HepG2 (cell line): ENCODE measurements around the gene CCND1. TPM values are rescaled to one million over a fixed set of nuclear protein-coding genes. Genes with fewer than 3 reads are reported as not detected.

ENCODE experiments used
- DRAP1 ChIP-seq: IDR thresholded peaks from 2 replicates; pipeline ENCODE4 v1.6.1; 2016; ENCODE audit warnings: missing genetic modification reagents, missing compliant biosample characterization
- ELF4 ChIP-seq: sonication (generic); formaldehyde crosslinking; IDR thresholded peaks from 2 replicates; pipeline ENCODE4 v1.5.0; 2020; ENCODE audit warnings: missing genetic modification reagents, mild to moderate bottlenecking, moderate library complexity, borderline replicate concordance
- ELK4 ChIP-seq: sonication (generic); formaldehyde crosslinking; IDR thresholded peaks from 2 replicates; pipeline ENCODE4 v1.9.0; 2021; ENCODE audit warnings: missing genetic modification reagents, borderline replicate concordance
- IRF2 ChIP-seq: IDR thresholded peaks from 2 replicates; pipeline ENCODE4 v1.6.1; 2018; ENCODE audit warnings: missing genetic modification reagents, missing compliant biosample characterization
- KDM4B ChIP-seq: sonication (generic); formaldehyde crosslinking; IDR thresholded peaks from 2 replicates; pipeline ENCODE4 v1.4.0; 2020; ENCODE audit warnings: missing genetic modification reagents
- KDM5A ChIP-seq: fragments of 200-600 bp; sonication (generic); IDR thresholded peaks from 2 replicates; pipeline ENCODE4 v1.7.0; 2018; ENCODE audit warnings: antibody characterized with exemption, mild to moderate bottlenecking, low read length, borderline replicate concordance
- KLF16 ChIP-seq, 2 experiments: sonication (generic) in 1 of 2; formaldehyde crosslinking in 1 of 2; IDR thresholded peaks; 2 replicates each; pipeline versions ENCODE4 v1.6.1 to v1.8.0; 2016 to 2023; ENCODE audit warnings: missing genetic modification reagents in 2 of 2, missing compliant biosample characterization in 1 of 2
- LCORL ChIP-seq, 2 experiments: fragments of 450-650 bp in 1 of 2; sonication (generic) in 1 of 2; formaldehyde crosslinking in 1 of 2; IDR thresholded peaks; 2 replicates each; pipeline versions ENCODE4 v1.5.0 to v1.6.1; 2017 to 2020; ENCODE audit warnings: antibody characterized with exemption in 1 of 2, missing genetic modification reagents in 1 of 2
- MTA3 ChIP-seq: sonication (generic); formaldehyde crosslinking; IDR thresholded peaks from 2 replicates; pipeline ENCODE4 v1.4.0; 2020; ENCODE audit warnings: missing genetic modification reagents
- PPARG ChIP-seq: conservative IDR thresholded peaks from 2 replicates; pipeline ENCODE4 v1.6.1; 2016; ENCODE audit warnings: missing biosample characterization, missing genetic modification reagents
- SRSF9 ChIP-seq: fragments of 200-400 bp; formaldehyde crosslinking; IDR thresholded peaks from 2 replicates; pipeline ENCODE4 v1.6.1; 2018; ENCODE audit warnings: borderline replicate concordance, mild to moderate bottlenecking, low read depth, low read length; ENCODE audit not compliant: insufficient read depth, poor library complexity, severe bottlenecking
- ZBTB43 ChIP-seq: sonication (generic); formaldehyde crosslinking; conservative IDR thresholded peaks from 2 replicates; pipeline ENCODE4 v1.4.0; 2020; ENCODE audit warnings: missing genetic modification reagents
- ZBTB7B ChIP-seq: sonication (generic); formaldehyde crosslinking; IDR thresholded peaks from 2 replicates; pipeline ENCODE4 v1.4.0; 2020; ENCODE audit warnings: missing genetic modification reagents
- ZFP37 ChIP-seq: sonication (generic); formaldehyde crosslinking; IDR thresholded peaks from 2 replicates; pipeline ENCODE4 v1.4.0; 2020; ENCODE audit warnings: missing genetic modification reagents, borderline replicate concordance
- ZNF296 ChIP-seq: sonication (generic); formaldehyde crosslinking; conservative IDR thresholded peaks from 2 replicates; pipeline ENCODE4 v1.5.0; 2020; ENCODE audit warnings: mild to moderate bottlenecking, missing genetic modification reagents
- ZNF333 ChIP-seq: sonication (generic); formaldehyde crosslinking; IDR thresholded peaks from 2 replicates; pipeline ENCODE4 v1.4.0; 2020; ENCODE audit warnings: mild to moderate bottlenecking, missing genetic modification reagents, borderline replicate concordance
- ZNF44 ChIP-seq: sonication (generic); formaldehyde crosslinking; IDR thresholded peaks from 2 replicates; pipeline ENCODE4 v1.5.1; 2020; ENCODE audit warnings: mild to moderate bottlenecking, missing genetic modification reagents
- ZNF678 ChIP-seq: sonication (generic); formaldehyde crosslinking; IDR thresholded peaks from 2 replicates; pipeline ENCODE4 v1.4.0; 2020; ENCODE audit warnings: mild to moderate bottlenecking, missing genetic modification reagents
- ZNF770 ChIP-seq: sonication (generic); formaldehyde crosslinking; IDR thresholded peaks from 2 replicates; pipeline ENCODE4 v1.5.0; 2020; ENCODE audit warnings: mild to moderate bottlenecking, missing genetic modification reagents
- ZNF776 ChIP-seq: sonication (generic); formaldehyde crosslinking; IDR thresholded peaks from 2 replicates; pipeline ENCODE4 v1.4.0; 2020; ENCODE audit warnings: mild to moderate bottlenecking, missing genetic modification reagents
- ZNF792 ChIP-seq: IDR thresholded peaks from 2 replicates; pipeline ENCODE4 v1.6.1; 2016
- polyA plus RNA-seq, 8 experiments: library from polyadenylated mRNA; depleted of rRNA in 3 of 8; stranded (reverse) in 7 of 8; unstranded in 1 of 8; fragments of >200 nt; fragmentation: Illumina TruSeq in 4 of 8; extraction: Trizol in 4 of 8; gene quantifications; 2 replicates each; pipeline versions ENCODE4 v1.2.1 to v1.2.3, GENCODE V29; 2011 to 2016; ENCODE audit warnings: low read depth in 4 of 8, missing spikeins in 1 of 8, mixed read lengths in 1 of 8; ENCODE audit not compliant: insufficient read depth in 1 of 8
- total RNA-seq, 5 experiments: library from RNA; depleted of rRNA; stranded (reverse); fragments of >200 nt; fragmentation: Illumina TruSeq; extraction: Trizol; gene quantifications; 2 replicates each; pipeline ENCODE4 v1.2.3, GENCODE V29; 2016; ENCODE audit warnings: low read depth in 1 of 5
- TF ChIP-seq, protein P1 (sequence below): sonication (generic); formaldehyde crosslinking; IDR thresholded peaks from 2 replicates; pipeline ENCODE4 v1.4.0; 2020; ENCODE audit warnings: mild to moderate bottlenecking, missing genetic modification reagents

Gene CCND1
- total and polyA plus RNA-seq, 2 of the 13 experiments (the other 11 are each of a cell fraction or from before 2014, with no cell fraction given) = 107 to 136 TPM

- TF ChIP-seq DRAP1 (peak; percentile 80), KLF16 (CRISPR knock-in tag; IDR thresholded peaks at IDR 0.05) (peak in 1 of 2 experiments; percentile 93; a peak in 2 of 4 replicates), LCORL (IDR thresholded peaks at IDR 0.05) (no peak), LCORL (CRISPR knock-in tag; IDR thresholded peaks at IDR 0.05) (peak; percentile 97), KDM5A (no peak), MTA3 (no peak), ZBTB7B (CRISPR knock-in tag) (peak; percentile 99), SRSF9 (no peak), ZBTB43 (CRISPR knock-in tag) (peak; percentile 73), KDM4B (CRISPR knock-in tag) (no peak), ZNF770 (CRISPR knock-in tag) (peak; percentile 40; the same call in 1 of the 2 replicates), PPARG (CRISPR knock-in tag) (peak; percentile 45; the same call in 1 of the 2 replicates), ELF4 (CRISPR knock-in tag) (no peak), ZNF296 (CRISPR knock-in tag) (peak; percentile 87; the same call in 1 of the 2 replicates), ZNF44 (CRISPR knock-in tag) (no peak), ZFP37 (CRISPR knock-in tag) (peak; percentile 63; the same call in 1 of the 2 replicates), ZNF792 (CRISPR knock-in tag) (peak; percentile 91), ZNF776 (CRISPR knock-in tag) (no peak), ZNF678 (no peak; the same call in 1 of the 2 replicates), ZNF333 (CRISPR knock-in tag) (no peak), ELK4 (no peak), IRF2 (CRISPR knock-in tag) (peak; percentile 94; the same call in 1 of the 2 replicates)
- TF ChIP-seq, protein P1, sequence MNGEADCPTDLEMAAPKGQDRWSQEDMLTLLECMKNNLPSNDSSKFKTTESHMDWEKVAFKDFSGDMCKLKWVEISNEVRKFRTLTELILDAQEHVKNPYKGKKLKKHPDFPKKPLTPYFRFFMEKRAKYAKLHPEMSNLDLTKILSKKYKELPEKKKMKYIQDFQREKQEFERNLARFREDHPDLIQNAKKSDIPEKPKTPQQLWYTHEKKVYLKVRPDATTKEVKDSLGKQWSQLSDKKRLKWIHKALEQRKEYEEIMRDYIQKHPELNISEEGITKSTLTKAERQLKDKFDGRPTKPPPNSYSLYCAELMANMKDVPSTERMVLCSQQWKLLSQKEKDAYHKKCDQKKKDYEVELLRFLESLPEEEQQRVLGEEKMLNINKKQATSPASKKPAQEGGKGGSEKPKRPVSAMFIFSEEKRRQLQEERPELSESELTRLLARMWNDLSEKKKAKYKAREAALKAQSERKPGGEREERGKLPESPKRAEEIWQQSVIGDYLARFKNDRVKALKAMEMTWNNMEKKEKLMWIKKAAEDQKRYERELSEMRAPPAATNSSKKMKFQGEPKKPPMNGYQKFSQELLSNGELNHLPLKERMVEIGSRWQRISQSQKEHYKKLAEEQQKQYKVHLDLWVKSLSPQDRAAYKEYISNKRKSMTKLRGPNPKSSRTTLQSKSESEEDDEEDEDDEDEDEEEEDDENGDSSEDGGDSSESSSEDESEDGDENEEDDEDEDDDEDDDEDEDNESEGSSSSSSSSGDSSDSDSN (CRISPR knock-in tag) = peak; percentile 93
Observed at GRCh38 chr11:69657911-69658625, 17.1 kb downstream of the CCND1 start (continued).
